HCT116 (cell line): Measurements from ENCODE around the gene WDR19. TPM values are rescaled to one million over a fixed set of nuclear protein-coding genes. Genes with fewer than 3 reads are reported as not detected.
"Not testable (repeated sequence)": the region's sequence is repeated elsewhere in the genome, so short reads cannot be mapped to it uniquely, and the experiment has no call there.

ENCODE experiments used
- ATAC-seq: fragments of 200-7000 bp; cut with Tn5 transposase; 2 replicates; pipeline ENCODE4 v1.9.1; 2020; ENCODE audit warnings: mild to moderate bottlenecking, moderate library complexity
- BruUV-seq: library from RNA; stranded (reverse); fragments of 400-500 nt; replicated peaks from 2 replicates; lab custom pipeline; 2021; lab: Mats Ljungman, UMichigan
- CTCF ChIA-PET: fragments of 300-600 bp; sonication (Branson Sonifier 250); formaldehyde crosslinking; loops from one replicate; lab custom pipeline; 2021; ENCODE audit warnings: antibody characterized with exemption; lab: Charles Lee
- POLR2A ChIA-PET: fragments of 300-600, 350-600 bp; sonication (Branson Sonifier 250); formaldehyde crosslinking; loops from one replicate; lab custom pipeline; 2021; ENCODE audit warnings: antibody characterized with exemption; lab: Charles Lee
- RAD21 ChIA-PET, 2 experiments: fragments of 300-600 bp; sonication (Branson Sonifier 250); formaldehyde crosslinking; loops; one replicate each; lab custom pipeline; 2023; ENCODE audit warnings: low total read pairs in 2 of 2; ENCODE audit not compliant: uncharacterized antibody in 2 of 2, unreplicated experiment in 2 of 2, low non-redundant PET in 1 of 2; lab: Charles Lee
- DNase-seq: peaks from one replicate; pipeline ENCODE4 v3.0.0-alpha.2; 2010; ENCODE audit warnings: low read depth, low spot score
- H2AFZ ChIP-seq: fragments of 200-600 bp; shearing (Covaris generic), sonication (generic); 2 replicates; pipeline ENCODE4 v1.6.1; 2017; ENCODE audit warnings: low read depth, mixed run types, mixed read lengths, antibody characterized with exemption, low read length; ENCODE audit not compliant: poor library complexity, severe bottlenecking
- H3K27ac ChIP-seq: 2 replicates; pipeline ENCODE4 v1.5.1; 2012; ENCODE audit warnings: low read depth, low read length
- H3K27me3 ChIP-seq: fragments of 200-600 bp; sonication (generic); 2 replicates; pipeline ENCODE4 v1.6.1; 2016; ENCODE audit warnings: mixed run types, low read length, mixed read lengths; ENCODE audit not compliant: insufficient read depth
- H3K36me3 ChIP-seq, 2 experiments: fragments of 200-500 bp in 1 of 2; fragments of 200-600 bp in 1 of 2; sonication (Bioruptor generic) in 1 of 2; sonication (generic) in 1 of 2; 2 replicates each; pipeline versions ENCODE4 v1.5.1 to v1.6.1; 2014 to 2016; ENCODE audit warnings: low read length in 2 of 2, inconsistent platforms in 1 of 2, mixed read lengths in 1 of 2, mixed run types in 1 of 2; ENCODE audit not compliant: insufficient read depth in 2 of 2, control insufficient read depth in 1 of 2
- H3K4me1 ChIP-seq, 2 experiments: fragments of 200-600 bp in 1 of 2; sonication (generic) in 1 of 2; 2 replicates each; pipeline versions ENCODE4 v1.5.1 to v1.6.1; 2012 to 2017; ENCODE audit warnings: low read length in 2 of 2, inconsistent platforms in 1 of 2, mild to moderate bottlenecking in 1 of 2, mixed read lengths in 1 of 2, mixed run types in 1 of 2, moderate library complexity in 1 of 2; ENCODE audit not compliant: insufficient read depth in 2 of 2, control insufficient read depth in 1 of 2
- H3K4me2 ChIP-seq: fragments of 200-600 bp; sonication (generic); 2 replicates; pipeline ENCODE4 v1.6.1; 2017; ENCODE audit warnings: mixed run types, low read length, mixed read lengths
- H3K4me3 ChIP-seq, 2 experiments: fragments of 200-600 bp in 1 of 2; sonication (generic) in 1 of 2; replicated peaks in 1 of 2; 2 replicates each; pipeline ENCODE4 v1.5.1; 2011 to 2016; ENCODE audit warnings: low read length in 2 of 2, control low read depth in 1 of 2, low read depth in 1 of 2, mild to moderate bottlenecking in 1 of 2, mixed read lengths in 1 of 2, mixed run types in 1 of 2
- H3K79me2 ChIP-seq: fragments of 200-600 bp; sonication (generic); 2 replicates; pipeline ENCODE4 v1.6.1; 2017; ENCODE audit warnings: mild to moderate bottlenecking, mixed run types, low read length, moderate library complexity, mixed read lengths; ENCODE audit not compliant: insufficient read depth
- H3K9ac ChIP-seq: fragments of 200-600 bp; sonication (generic); 2 replicates; pipeline ENCODE4 v1.6.1; 2016; ENCODE audit warnings: low read length, mixed read lengths
- H3K9me2 ChIP-seq: fragments of 200-600 bp; sonication (generic), shearing (Covaris generic); 2 replicates; pipeline ENCODE4 v1.6.1; 2017; ENCODE audit warnings: mixed run types, mild to moderate bottlenecking, moderate library complexity; ENCODE audit not compliant: insufficient read depth
- H3K9me3 ChIP-seq, 2 experiments: fragments of 200-500 bp in 1 of 2; fragments of 200-600 bp in 1 of 2; sonication (Bioruptor generic) in 1 of 2; sonication (generic) in 1 of 2; 2 replicates each; pipeline ENCODE4 v1.6.1; 2014 to 2017; ENCODE audit warnings: low read length in 2 of 2, mixed read lengths in 2 of 2, inconsistent platforms in 1 of 2, low read depth in 1 of 2, mild to moderate bottlenecking in 1 of 2, mixed run types in 1 of 2, moderate library complexity in 1 of 2; ENCODE audit not compliant: control insufficient read depth in 1 of 2, insufficient read depth in 1 of 2
- H4K20me1 ChIP-seq: fragments of 200-600 bp; sonication (generic), shearing (Covaris generic); 2 replicates; pipeline ENCODE4 v1.6.1; 2017; ENCODE audit warnings: mixed run types, mild to moderate bottlenecking, moderate library complexity; ENCODE audit not compliant: insufficient read depth
- ATF3 ChIP-seq: IDR thresholded peaks from 2 replicates; pipeline ENCODE4 v1.6.1; 2012
- CBX3 ChIP-seq: IDR thresholded peaks from 2 replicates; pipeline ENCODE4 v1.6.1; 2012; ENCODE audit warnings: low read depth
- ELF1 ChIP-seq: IDR thresholded peaks from 2 replicates; pipeline ENCODE4 v1.6.1; 2012; ENCODE audit warnings: low read depth, borderline replicate concordance
- JUND ChIP-seq: IDR thresholded peaks from 2 replicates; pipeline ENCODE4 v1.6.1; 2012
- RAD21 ChIP-seq: IDR thresholded peaks from 2 replicates; pipeline ENCODE4 v1.6.1; 2012; ENCODE audit warnings: low read depth, mild to moderate bottlenecking
- REST ChIP-seq: IDR thresholded peaks from 2 replicates; pipeline ENCODE4 v1.6.1; 2012; ENCODE audit warnings: low read depth
- SIN3A ChIP-seq: IDR thresholded peaks from 2 replicates; pipeline ENCODE4 v1.6.1; 2012; ENCODE audit warnings: low read depth
- SP1 ChIP-seq: IDR thresholded peaks from 2 replicates; pipeline ENCODE4 v1.6.1; 2012; ENCODE audit warnings: low read depth
- SRF ChIP-seq: IDR thresholded peaks from 2 replicates; pipeline ENCODE4 v1.6.1; 2012; ENCODE audit warnings: low read depth
- TCF7L2 ChIP-seq: IDR thresholded peaks from 2 replicates; pipeline ENCODE4 v1.7.0; 2011; ENCODE audit warnings: borderline replicate concordance, inconsistent platforms; ENCODE audit not compliant: insufficient read depth, insufficient read length; ENCODE audit errors: extremely low read depth
- YY1 ChIP-seq: IDR thresholded peaks from 2 replicates; pipeline ENCODE4 v1.6.1; 2011; ENCODE audit warnings: low read length, low read depth, moderate library complexity, mild to moderate bottlenecking; ENCODE audit not compliant: insufficient replicate concordance; ENCODE audit errors: extremely low read depth
- ZNF274 ChIP-seq: fragments of 200-500 bp; sonication (Bioruptor generic); IDR thresholded peaks from 2 replicates; pipeline ENCODE4 v1.6.1; 2014; ENCODE audit warnings: mild to moderate bottlenecking, low read depth, low read length, inconsistent platforms
- intact Hi-C: fragments of 100-400 bp; cut with micrococcal nuclease; formaldehyde crosslinking; loops from 2 replicates; pipeline ENCODE4 v1.10.0; 2022
- total RNA-seq: library from RNA; stranded (reverse); gene quantifications from one replicate; pipeline ENCODE4 v1.2.1, GENCODE V29; 2021; ENCODE audit not compliant: unreplicated experiment
- TF ChIP-seq, protein P1 (sequence below): IDR thresholded peaks from 2 replicates; pipeline ENCODE4 v1.6.1; 2012
- TF ChIP-seq, protein P2 (sequence below), 3 experiments: fragments of 200-600 bp in 1 of 3; sonication (generic) in 1 of 3; IDR thresholded peaks in 2 of 3; conservative IDR thresholded peaks in 1 of 3; 2 replicates each; pipeline ENCODE4 v1.5.1; 2012 to 2017; ENCODE audit warnings: low read depth in 2 of 3, low read length in 2 of 3, antibody characterized with exemption in 1 of 3, borderline replicate concordance in 1 of 3, control low read depth in 1 of 3, mild to moderate bottlenecking in 1 of 3, mixed read lengths in 1 of 3, mixed run types in 1 of 3, moderate library complexity in 1 of 3; ENCODE audit not compliant: insufficient read depth in 1 of 3

The WDR19 gene
- total RNA-seq, 1 experiment from 2014 or later = 18.8 TPM

DNA sequence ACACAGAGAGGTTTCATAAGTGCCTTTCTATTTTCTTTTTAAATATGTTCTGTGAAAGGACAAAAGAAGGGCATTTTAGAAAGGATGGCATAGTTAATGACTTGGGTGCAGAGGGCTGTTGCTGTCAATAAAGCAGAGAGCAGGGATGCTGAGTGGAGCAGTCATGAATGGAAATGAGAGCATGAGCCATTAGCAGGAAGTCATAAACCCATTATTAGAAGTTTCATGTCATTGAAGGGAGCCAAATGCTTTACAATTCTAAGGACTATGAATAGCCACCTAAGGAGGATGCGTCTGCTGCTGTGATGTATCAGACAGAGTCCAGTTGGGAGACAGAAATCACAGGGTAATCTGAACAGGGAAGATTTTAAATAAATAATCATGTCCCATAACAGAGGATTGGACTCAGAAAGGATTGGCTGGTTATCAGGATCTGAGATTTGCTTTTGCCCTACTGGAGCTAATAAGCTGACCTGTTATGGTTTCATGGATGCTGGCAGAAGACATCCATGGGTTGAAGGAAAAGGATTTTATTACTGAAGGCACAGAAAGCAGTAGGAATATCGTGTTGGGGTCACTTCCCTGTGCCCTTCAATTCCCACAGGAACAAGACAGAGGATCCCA, 47.5 kb upstream of the WDR19 start:
- no peak; the same call in 1 of the 2 replicates for ATAC-seq
- H3K9me2 ChIP-seq = no peaks in the 10 kb centered on the region
- no peak for TF ChIP-seq ELF1
- TF ChIP-seq ZNF274 = no peak
- TF ChIP-seq TCF7L2 = no peak
- TF ChIP-seq, protein P1, sequence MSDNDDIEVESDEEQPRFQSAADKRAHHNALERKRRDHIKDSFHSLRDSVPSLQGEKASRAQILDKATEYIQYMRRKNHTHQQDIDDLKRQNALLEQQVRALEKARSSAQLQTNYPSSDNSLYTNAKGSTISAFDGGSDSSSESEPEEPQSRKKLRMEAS = no peak
- TF ChIP-seq ATF3 = no peak
- TF ChIP-seq SIN3A = no peak
- TF ChIP-seq SRF = no peak
- TF ChIP-seq, protein P2, sequence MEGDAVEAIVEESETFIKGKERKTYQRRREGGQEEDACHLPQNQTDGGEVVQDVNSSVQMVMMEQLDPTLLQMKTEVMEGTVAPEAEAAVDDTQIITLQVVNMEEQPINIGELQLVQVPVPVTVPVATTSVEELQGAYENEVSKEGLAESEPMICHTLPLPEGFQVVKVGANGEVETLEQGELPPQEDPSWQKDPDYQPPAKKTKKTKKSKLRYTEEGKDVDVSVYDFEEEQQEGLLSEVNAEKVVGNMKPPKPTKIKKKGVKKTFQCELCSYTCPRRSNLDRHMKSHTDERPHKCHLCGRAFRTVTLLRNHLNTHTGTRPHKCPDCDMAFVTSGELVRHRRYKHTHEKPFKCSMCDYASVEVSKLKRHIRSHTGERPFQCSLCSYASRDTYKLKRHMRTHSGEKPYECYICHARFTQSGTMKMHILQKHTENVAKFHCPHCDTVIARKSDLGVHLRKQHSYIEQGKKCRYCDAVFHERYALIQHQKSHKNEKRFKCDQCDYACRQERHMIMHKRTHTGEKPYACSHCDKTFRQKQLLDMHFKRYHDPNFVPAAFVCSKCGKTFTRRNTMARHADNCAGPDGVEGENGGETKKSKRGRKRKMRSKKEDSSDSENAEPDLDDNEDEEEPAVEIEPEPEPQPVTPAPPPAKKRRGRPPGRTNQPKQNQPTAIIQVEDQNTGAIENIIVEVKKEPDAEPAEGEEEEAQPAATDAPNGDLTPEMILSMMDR (IDR thresholded peaks at IDR 0.05 in 2 of 3, conservative IDR thresholded peaks at IDR 0.05 in 1 of 3; ENCODE audit: borderline replicate concordance in 1 of 3, insufficient read depth in 1 of 3, low read depth in 2 of 3, low read length in 2 of 3) = no peak
- TF ChIP-seq RAD21 = no peak
- no peak for TF ChIP-seq SP1
- no peak for TF ChIP-seq CBX3
- no peak for TF ChIP-seq JUND
- no peak for TF ChIP-seq YY1
- no peak for TF ChIP-seq REST
- H3K9me3 ChIP-seq = no peaks in the 10 kb centered on the region
- no peaks in the 10 kb centered on the region for H3K36me3 ChIP-seq
- ChIA-PET RAD21 (interaction anchor here (0.9 to 2.2 kb wide), 3 partner anchors 232 to 375 kb away, joined by 3 to 13 read pairs (median 8); no protein-coding TSS in a partner anchor), CTCF (interaction anchor here (0.6 to 3.5 kb wide), 12 partner anchors 9 to 376 kb away, joined by 3 to 50 read pairs (median 3); partner anchors contain the start of gene TLR10), POLR2A (interaction anchor here (1.0 kb wide), 1 partner anchor 16 kb away, joined by 3 read pairs; no protein-coding TSS in a partner anchor)
- H2AFZ ChIP-seq = peak overlapping the region; percentile 39
- peak overlapping the region; percentile 43 for H3K4me2 ChIP-seq
- H3K27me3 ChIP-seq = no peaks in the 10 kb centered on the region
- no peaks in the 10 kb centered on the region for H4K20me1 ChIP-seq
- no peak for DNase-seq
- intact Hi-C loops = loop anchor here (1.0 kb wide), 2 partner anchors 232 to 375 kb away; no protein-coding TSS in a partner anchor
- no peaks in the 10 kb centered on the region for H3K79me2 ChIP-seq
- no peak overlapping the region for H3K4me3 ChIP-seq
- H3K27ac ChIP-seq = no peak overlapping the region
- H3K4me1 ChIP-seq = peaks cover 0 to 7% of the 10 kb centered on the region in 2 experiments; a peak in 1 of 4 replicates
- no TSS peak for BruUV-seq
- H3K9ac ChIP-seq = no peak overlapping the region

- BruUV-seq = not testable (repeated sequence)
Observed at GRCh38 chr4:39138227-39138626, 44.1 kb upstream of the WDR19 start.

More at GRCh38 chr4:39138227-39138626, 44.1 kb upstream of the WDR19 start:
- H3K79me2 ChIP-seq, H3K4me3 ChIP-seq, H3K27ac ChIP-seq, POLR2A ChIA-PET, H3K4me2 ChIP-seq, DNase-seq, H2AFZ ChIP-seq, H3K27me3 ChIP-seq, CTCF ChIA-PET, H3K4me1 ChIP-seq, H3K9ac ChIP-seq, H4K20me1 ChIP-seq, H3K36me3 ChIP-seq, RAD21 ChIA-PET, H3K9me3 ChIP-seq, ATAC-seq, H3K9me2 ChIP-seq, intact Hi-C loops: not testable (repeated sequence)
